GM12873 (cell line): Measurements from ENCODE around the gene GMEB2.

Experiments used
- TF ChIP-seq, protein P1 (sequence below): IDR thresholded peaks from 2 replicates; pipeline ENCODE4 v1.5.1; 2012; ENCODE audit warnings: low read depth, mild to moderate bottlenecking, moderate library complexity, low read length, control low read depth; ENCODE audit not compliant: insufficient read depth; ENCODE audit errors: missing control alignments

Gene GMEB2

GRCh38 chr20:63639093-63639975, 12.4 kb upstream of the GMEB2 start:
- TF ChIP-seq, protein P1, sequence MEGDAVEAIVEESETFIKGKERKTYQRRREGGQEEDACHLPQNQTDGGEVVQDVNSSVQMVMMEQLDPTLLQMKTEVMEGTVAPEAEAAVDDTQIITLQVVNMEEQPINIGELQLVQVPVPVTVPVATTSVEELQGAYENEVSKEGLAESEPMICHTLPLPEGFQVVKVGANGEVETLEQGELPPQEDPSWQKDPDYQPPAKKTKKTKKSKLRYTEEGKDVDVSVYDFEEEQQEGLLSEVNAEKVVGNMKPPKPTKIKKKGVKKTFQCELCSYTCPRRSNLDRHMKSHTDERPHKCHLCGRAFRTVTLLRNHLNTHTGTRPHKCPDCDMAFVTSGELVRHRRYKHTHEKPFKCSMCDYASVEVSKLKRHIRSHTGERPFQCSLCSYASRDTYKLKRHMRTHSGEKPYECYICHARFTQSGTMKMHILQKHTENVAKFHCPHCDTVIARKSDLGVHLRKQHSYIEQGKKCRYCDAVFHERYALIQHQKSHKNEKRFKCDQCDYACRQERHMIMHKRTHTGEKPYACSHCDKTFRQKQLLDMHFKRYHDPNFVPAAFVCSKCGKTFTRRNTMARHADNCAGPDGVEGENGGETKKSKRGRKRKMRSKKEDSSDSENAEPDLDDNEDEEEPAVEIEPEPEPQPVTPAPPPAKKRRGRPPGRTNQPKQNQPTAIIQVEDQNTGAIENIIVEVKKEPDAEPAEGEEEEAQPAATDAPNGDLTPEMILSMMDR, result no peak

DNA sequence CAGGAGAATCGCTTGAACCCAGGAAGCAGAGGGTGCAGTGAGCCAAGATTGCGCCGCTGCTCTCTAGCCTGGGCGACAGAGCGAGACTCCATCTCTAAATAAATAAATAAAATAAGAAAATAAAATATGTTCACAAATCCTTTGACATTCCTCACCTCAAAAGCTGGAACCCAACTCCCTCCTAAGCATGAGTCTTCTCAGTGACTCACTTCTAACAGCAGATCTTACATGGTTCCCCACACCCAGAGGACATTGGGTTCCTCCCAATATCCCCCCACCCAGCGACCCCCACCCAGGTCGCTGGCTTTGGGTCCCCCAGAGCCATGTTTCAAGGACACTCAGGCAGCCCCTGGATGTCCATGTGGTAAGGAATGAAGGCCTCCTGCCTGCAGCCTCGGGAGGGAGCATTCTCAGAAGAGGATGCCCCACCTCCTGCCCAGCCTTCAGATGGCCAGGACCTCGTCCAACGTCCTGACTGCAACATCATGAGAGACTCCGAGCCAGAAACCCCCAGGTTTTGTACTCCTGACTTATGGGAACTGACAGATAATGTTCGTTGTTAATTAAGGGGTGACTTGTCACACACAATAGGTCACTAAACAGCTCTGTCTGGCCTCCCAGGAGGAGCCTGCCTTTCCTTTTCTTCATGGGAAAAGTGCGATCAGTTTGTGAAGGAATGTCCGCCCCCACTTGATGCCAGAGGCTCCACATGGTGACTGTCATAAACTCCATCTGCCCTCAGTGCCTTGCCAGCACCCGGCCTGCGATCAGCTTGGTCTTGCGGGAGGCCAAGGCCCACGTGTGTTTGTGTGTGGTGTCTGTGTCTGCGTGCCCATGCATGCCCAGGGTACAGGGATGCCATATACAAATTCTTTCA, 10.1 kb upstream of the GMEB2 start:
- TF ChIP-seq, protein P1, result no peak

DNA sequence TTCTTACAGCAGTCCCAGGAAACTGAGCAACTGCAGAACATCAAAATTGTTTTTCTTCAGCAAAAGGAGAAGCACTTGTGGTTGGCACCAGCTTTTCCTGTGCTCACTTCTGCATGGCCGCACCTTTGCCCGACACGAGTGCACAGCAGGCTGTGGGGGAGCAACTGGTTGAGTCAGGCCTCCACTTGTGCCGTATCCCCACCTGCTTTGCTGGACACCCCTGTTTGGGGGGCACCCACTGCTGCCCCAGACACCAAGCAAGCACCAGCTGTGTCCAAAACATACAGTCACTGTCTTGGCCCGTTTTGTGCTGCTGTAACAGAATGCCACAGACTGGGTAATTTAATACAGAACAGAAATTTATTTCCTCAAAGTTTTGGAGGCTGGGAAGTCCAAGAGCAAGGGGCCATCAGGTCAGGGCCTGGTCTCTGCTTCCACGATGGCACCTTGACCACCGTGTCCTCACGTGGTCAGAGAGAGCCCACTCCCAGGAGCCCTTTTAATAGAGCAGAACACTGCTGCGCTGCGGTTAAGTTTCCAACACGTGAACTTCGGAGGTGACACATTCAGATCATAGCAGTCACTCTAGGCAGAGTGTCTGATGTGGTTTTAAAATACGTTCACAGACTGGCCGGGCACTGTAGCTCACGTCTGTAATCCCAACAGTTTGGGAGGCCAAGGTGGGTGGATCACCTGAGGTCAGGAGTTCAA, 8.7 kb upstream of the GMEB2 start:
- TF ChIP-seq, protein P1, result no peak

DNA sequence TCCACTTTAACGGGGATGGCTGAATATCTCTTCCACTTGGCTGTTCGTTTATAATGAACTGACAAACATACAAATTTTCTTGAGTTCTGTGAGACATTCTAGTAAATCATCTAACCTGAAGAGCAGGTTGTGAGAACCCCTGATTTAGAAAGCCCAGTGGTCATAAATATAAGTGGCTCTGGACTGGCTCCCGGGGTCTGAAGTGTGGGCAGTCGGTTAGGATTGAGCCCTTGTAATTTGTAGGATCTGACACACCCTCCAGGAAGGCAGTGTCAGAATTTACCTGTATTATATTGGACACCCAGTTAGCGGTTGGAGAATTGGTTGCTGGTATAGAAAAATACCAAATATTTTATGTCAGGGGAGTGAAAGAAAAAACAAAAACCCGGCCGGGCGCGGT, 6.8 kb upstream of the GMEB2 start:
- TF ChIP-seq, protein P1, result no peak

GRCh38 chr20:63628246-63628975, 1.5 kb upstream of the GMEB2 start:
- TF ChIP-seq, protein P1, result no peak

DNA sequence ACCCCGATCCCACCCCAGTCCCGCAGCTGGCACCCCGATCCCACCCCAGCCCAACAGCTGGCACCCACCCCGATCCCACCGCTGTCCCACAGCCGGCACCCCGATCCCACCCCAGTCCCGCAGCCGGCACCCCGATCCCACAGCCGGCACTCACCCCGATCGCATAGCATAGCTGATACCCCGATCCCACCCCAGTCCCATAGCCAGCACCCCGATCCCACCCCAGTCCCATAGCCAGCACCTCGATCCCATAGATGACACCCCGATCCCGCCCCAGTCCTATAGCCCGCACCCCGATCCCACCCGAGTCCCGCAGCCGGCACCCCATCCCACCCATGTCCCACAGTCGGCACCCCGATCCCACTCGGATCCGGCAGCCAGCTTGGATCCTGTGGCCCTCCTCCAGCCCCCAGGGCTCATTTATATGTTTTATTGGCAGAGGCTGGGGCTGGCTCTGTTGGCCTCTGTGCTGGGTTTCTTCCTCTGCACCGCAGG, 897 bp upstream of the GMEB2 start:
- TF ChIP-seq, protein P1, result no peak
